HepG2 (cell line): ENCODE measurements around the gene ALDH3B1. TPM values are rescaled to one million over a fixed set of nuclear protein-coding genes. Genes with fewer than 3 reads are reported as not detected.

Source experiments
- AGO1 ChIP-seq: fragments of 200-400 bp; formaldehyde crosslinking; IDR thresholded peaks from 2 replicates; pipeline ENCODE4 v1.6.1; 2017; ENCODE audit warnings: mild to moderate bottlenecking, low read depth, low read length, moderate library complexity; ENCODE audit not compliant: poor library complexity, severe bottlenecking
- ARNT2 ChIP-seq: sonication (generic); formaldehyde crosslinking; IDR thresholded peaks from 2 replicates; pipeline ENCODE4 v1.8.0; 2022; ENCODE audit warnings: mild to moderate bottlenecking, low read depth, missing genetic modification reagents, moderate library complexity
- ASH2L ChIP-seq: fragments of 300-600, 200-600 bp; sonication (generic); IDR thresholded peaks from 2 replicates; pipeline ENCODE4 v1.7.0; 2017; ENCODE audit warnings: low read depth, mild to moderate bottlenecking, moderate library complexity, mixed read lengths, low read length; ENCODE audit not compliant: insufficient read length
- BCL6 ChIP-seq: IDR thresholded peaks from 2 replicates; pipeline ENCODE4 v1.6.1; 2016; ENCODE audit warnings: missing genetic modification reagents, missing compliant biosample characterization
- CREM ChIP-seq, 2 experiments: sonication (generic) in 1 of 2; formaldehyde crosslinking in 1 of 2; IDR thresholded peaks; 2 replicates each; pipeline versions ENCODE4 v1.4.0 to v1.6.1; 2016 to 2020; ENCODE audit warnings: antibody characterized with exemption in 1 of 2, mild to moderate bottlenecking in 1 of 2, missing genetic modification reagents in 1 of 2
- FIP1L1 ChIP-seq: fragments of 200-400 bp; formaldehyde crosslinking; IDR thresholded peaks from 2 replicates; pipeline ENCODE4 v1.6.1; 2018; ENCODE audit warnings: low read depth, mild to moderate bottlenecking, low read length, moderate library complexity, borderline replicate concordance; ENCODE audit not compliant: insufficient read depth
- KAT7 ChIP-seq: IDR thresholded peaks from 2 replicates; pipeline ENCODE4 v1.6.1; 2018; ENCODE audit warnings: borderline replicate concordance, missing compliant biosample characterization
- KDM4B ChIP-seq: sonication (generic); formaldehyde crosslinking; IDR thresholded peaks from 2 replicates; pipeline ENCODE4 v1.4.0; 2020; ENCODE audit warnings: missing genetic modification reagents
- NFE2 ChIP-seq: sonication (generic); formaldehyde crosslinking; IDR thresholded peaks from 2 replicates; pipeline ENCODE4 v1.4.0; 2020; ENCODE audit warnings: missing genetic modification reagents
- RBFOX2 ChIP-seq: fragments of 200-400 bp; formaldehyde crosslinking; IDR thresholded peaks from 2 replicates; pipeline ENCODE4 v1.6.1; 2017; ENCODE audit warnings: low read depth, mild to moderate bottlenecking, low read length
- SRSF9 ChIP-seq: fragments of 200-400 bp; formaldehyde crosslinking; IDR thresholded peaks from 2 replicates; pipeline ENCODE4 v1.6.1; 2018; ENCODE audit warnings: borderline replicate concordance, mild to moderate bottlenecking, low read depth, low read length; ENCODE audit not compliant: insufficient read depth, poor library complexity, severe bottlenecking
- STAG1 ChIP-seq: sonication (generic); formaldehyde crosslinking; IDR thresholded peaks from 2 replicates; pipeline ENCODE4 v1.4.0; 2020; ENCODE audit warnings: missing genetic modification reagents
- U2AF2 ChIP-seq: fragments of 200-400 bp; formaldehyde crosslinking; IDR thresholded peaks from 2 replicates; pipeline ENCODE4 v1.6.1; 2017; ENCODE audit warnings: low read depth, mild to moderate bottlenecking, low read length
- ZBTB43 ChIP-seq: sonication (generic); formaldehyde crosslinking; conservative IDR thresholded peaks from 2 replicates; pipeline ENCODE4 v1.4.0; 2020; ENCODE audit warnings: missing genetic modification reagents
- ZEB1 ChIP-seq: IDR thresholded peaks from 2 replicates; pipeline ENCODE4 v1.6.1; 2012; ENCODE audit warnings: mild to moderate bottlenecking, low read depth, inconsistent platforms; ENCODE audit not compliant: insufficient replicate concordance
- ZMYM2 ChIP-seq: sonication (generic); formaldehyde crosslinking; IDR thresholded peaks from 2 replicates; pipeline ENCODE4 v1.8.0; 2022; ENCODE audit warnings: mild to moderate bottlenecking, missing genetic modification reagents
- ZNF136 ChIP-seq: sonication (generic); formaldehyde crosslinking; IDR thresholded peaks from 2 replicates; pipeline ENCODE4 v1.8.1; 2022; ENCODE audit warnings: low read depth, mild to moderate bottlenecking, moderate library complexity, missing genetic modification reagents
- ZNF543 ChIP-seq: sonication (generic); formaldehyde crosslinking; IDR thresholded peaks from 2 replicates; pipeline ENCODE4 v1.4.0; 2020; ENCODE audit warnings: mild to moderate bottlenecking, missing genetic modification reagents
- ZNF569 ChIP-seq: sonication (generic); formaldehyde crosslinking; IDR thresholded peaks from 2 replicates; pipeline ENCODE4 v1.5.0; 2020; ENCODE audit warnings: mild to moderate bottlenecking, missing genetic modification reagents, moderate library complexity, borderline replicate concordance
- ZSCAN22 ChIP-seq: sonication (generic); formaldehyde crosslinking; IDR thresholded peaks from 2 replicates; pipeline ENCODE4 v1.4.0; 2020; ENCODE audit warnings: mild to moderate bottlenecking, missing genetic modification reagents
- polyA plus RNA-seq, 8 experiments: library from polyadenylated mRNA; depleted of rRNA in 3 of 8; stranded (reverse) in 7 of 8; unstranded in 1 of 8; fragments of >200 nt; fragmentation: Illumina TruSeq in 4 of 8; extraction: Trizol in 4 of 8; gene quantifications; 2 replicates each; pipeline versions ENCODE4 v1.2.1 to v1.2.3, GENCODE V29; 2011 to 2016; ENCODE audit warnings: low read depth in 4 of 8, missing spikeins in 1 of 8, mixed read lengths in 1 of 8; ENCODE audit not compliant: insufficient read depth in 1 of 8
- total RNA-seq, 5 experiments: library from RNA; depleted of rRNA; stranded (reverse); fragments of >200 nt; fragmentation: Illumina TruSeq; extraction: Trizol; gene quantifications; 2 replicates each; pipeline ENCODE4 v1.2.3, GENCODE V29; 2016; ENCODE audit warnings: low read depth in 1 of 5
- TF ChIP-seq, protein P1 (sequence below): sonication (generic); formaldehyde crosslinking; IDR thresholded peaks from 2 replicates; pipeline ENCODE4 v1.5.0; 2020; ENCODE audit warnings: mild to moderate bottlenecking, missing genetic modification reagents
- TF ChIP-seq, protein P2 (sequence below): sonication (generic); formaldehyde crosslinking; IDR thresholded peaks from 2 replicates; pipeline ENCODE4 v1.9.0; 2021; ENCODE audit warnings: missing genetic modification reagents, mild to moderate bottlenecking, borderline replicate concordance

The ALDH3B1 gene
- total and polyA plus RNA-seq, 2 of the 13 experiments (the other 11 are each of a cell fraction or from before 2014, with no cell fraction given), result 4.0 to 6.7 TPM

DNA sequence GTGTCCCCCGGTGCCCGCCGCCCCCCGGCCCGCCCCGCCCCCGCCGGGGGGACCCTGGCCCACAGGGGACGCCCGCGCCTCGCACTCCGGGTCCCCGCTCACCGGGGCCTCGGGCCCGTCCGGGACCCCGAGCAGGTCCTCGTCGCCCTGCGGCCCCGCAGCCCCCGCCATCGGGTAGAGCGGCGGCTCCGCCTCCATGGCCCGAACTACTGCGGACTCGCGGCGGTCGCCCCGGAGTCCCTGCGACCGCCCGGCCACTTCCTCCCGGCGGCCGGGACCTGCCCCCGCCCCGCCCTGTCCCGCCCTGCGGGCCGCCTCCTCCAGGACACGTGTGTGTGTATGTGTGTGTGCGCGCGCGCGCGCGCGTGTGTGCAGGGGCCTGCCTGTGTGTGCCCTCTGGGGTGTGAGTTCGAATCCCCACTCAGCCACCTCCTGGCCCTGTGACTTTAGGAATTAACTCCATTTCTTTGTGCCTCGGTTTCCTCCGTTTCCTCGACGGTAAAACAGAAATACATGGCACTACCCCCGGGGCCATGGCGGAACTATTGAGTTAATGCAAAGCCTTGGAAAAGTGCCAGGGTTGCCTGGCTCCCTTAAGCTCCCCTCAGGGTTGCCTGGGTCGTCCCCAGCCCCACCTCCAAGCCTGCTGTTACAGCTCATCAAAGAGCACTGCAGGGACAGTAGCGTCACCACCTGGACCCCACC lies 6.1 kb upstream of the ALDH3B1 start, which contains the start of gene UNC93B1 (continued):
- TF ChIP-seq, protein P1, sequence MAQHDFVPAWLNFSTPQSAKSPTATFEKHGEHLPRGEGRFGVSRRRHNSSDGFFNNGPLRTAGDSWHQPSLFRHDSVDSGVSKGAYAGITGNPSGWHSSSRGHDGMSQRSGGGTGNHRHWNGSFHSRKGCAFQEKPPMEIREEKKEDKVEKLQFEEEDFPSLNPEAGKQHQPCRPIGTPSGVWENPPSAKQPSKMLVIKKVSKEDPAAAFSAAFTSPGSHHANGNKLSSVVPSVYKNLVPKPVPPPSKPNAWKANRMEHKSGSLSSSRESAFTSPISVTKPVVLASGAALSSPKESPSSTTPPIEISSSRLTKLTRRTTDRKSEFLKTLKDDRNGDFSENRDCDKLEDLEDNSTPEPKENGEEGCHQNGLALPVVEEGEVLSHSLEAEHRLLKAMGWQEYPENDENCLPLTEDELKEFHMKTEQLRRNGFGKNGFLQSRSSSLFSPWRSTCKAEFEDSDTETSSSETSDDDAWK (CRISPR knock-in tag), result no peak
- peak; percentile 95 for TF ChIP-seq ZBTB43
- TF ChIP-seq ZNF136 (CRISPR knock-in tag), result no peak
- no peak for TF ChIP-seq CREM (IDR thresholded peaks at IDR 0.05)
- no peak for TF ChIP-seq CREM (CRISPR knock-in tag; IDR thresholded peaks at IDR 0.05)
- no peak for TF ChIP-seq ZSCAN22 (CRISPR knock-in tag)
- TF ChIP-seq ZNF569 (CRISPR knock-in tag), result no peak
- TF ChIP-seq RBFOX2, result peak; percentile 75
- peak; percentile 91 for TF ChIP-seq ZMYM2 (CRISPR knock-in tag)
- no peak for TF ChIP-seq STAG1 (CRISPR knock-in tag)
- no peak for TF ChIP-seq KDM4B (CRISPR knock-in tag)
- no peak for TF ChIP-seq ARNT2 (CRISPR knock-in tag)
- no peak for TF ChIP-seq FIP1L1
- TF ChIP-seq U2AF2, result no peak
- no peak for TF ChIP-seq ZEB1
- no peak for TF ChIP-seq NFE2 (CRISPR knock-in tag)
- TF ChIP-seq ZNF543, result no peak
- TF ChIP-seq, protein P2, sequence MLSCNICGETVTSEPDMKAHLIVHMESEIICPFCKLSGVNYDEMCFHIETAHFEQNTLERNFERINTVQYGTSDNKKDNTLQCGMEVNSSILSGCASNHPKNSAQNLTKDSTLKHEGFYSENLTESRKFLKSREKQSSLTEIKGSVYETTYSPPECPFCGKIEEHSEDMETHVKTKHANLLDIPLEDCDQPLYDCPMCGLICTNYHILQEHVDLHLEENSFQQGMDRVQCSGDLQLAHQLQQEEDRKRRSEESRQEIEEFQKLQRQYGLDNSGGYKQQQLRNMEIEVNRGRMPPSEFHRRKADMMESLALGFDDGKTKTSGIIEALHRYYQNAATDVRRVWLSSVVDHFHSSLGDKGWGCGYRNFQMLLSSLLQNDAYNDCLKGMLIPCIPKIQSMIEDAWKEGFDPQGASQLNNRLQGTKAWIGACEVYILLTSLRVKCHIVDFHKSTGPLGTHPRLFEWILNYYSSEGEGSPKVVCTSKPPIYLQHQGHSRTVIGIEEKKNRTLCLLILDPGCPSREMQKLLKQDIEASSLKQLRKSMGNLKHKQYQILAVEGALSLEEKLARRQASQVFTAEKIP, result no peak
- TF ChIP-seq ASH2L, result peak; percentile 27
- TF ChIP-seq KAT7 (CRISPR knock-in tag), result no peak
- peak; percentile 19 for TF ChIP-seq AGO1
- 0 out of 2 replicates have a peak, but pooled peaks have one; percentile 10 for TF ChIP-seq BCL6 (CRISPR knock-in tag)
- TF ChIP-seq SRSF9, result no peak
